GM21737 (cell line): ENCODE results near the gene NOSTRIN.
"Not testable (repeated sequence)": the region's sequence is repeated elsewhere in the genome, so short reads cannot be mapped to it uniquely, and the experiment has no call there.

Experiments used
- ATAC-seq: cut with Tn5 transposase; IDR thresholded peaks from one replicate; pipeline ENCODE4 v1.9.1; 2021; ENCODE audit warnings: mild to moderate bottlenecking, moderate library complexity; ENCODE audit not compliant: unreplicated experiment

The NOSTRIN gene

GRCh38 chr2:168816369-168816768, 13.9 kb downstream of the NOSTRIN start:
- no peak for ATAC-seq

DNA sequence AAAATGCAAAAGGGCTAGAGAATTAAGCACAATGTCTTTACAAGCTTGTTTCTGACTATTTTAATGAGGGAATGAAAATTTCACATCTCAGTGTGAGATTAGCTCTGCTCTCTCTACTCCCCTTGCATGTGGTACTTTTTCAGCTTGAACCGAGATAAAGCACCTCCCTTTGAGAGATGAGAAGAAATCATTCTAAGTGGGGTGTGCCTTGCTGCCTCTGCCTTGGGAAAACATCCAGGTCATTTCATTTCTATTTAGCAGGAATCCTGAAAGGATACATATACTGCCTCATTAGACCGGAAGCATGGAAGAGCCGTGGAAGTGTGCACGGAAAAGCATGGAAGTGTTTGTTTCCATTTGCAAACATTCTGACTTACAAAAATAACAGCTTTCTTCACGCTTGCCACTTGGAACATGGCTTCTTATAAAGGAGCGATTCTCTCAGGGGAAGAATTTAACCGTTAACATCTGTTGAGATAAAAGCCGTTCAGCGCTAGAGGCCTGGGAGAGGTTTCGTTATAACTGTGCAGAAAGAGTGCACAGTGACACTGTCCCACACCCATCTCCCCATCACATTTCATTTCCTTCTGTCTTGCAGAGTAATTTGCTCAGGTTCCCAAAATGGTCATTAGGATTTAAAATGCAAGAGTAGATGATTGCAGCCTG, 16.7 kb downstream of the NOSTRIN start:
- ATAC-seq, result no peak

GRCh38 chr2:168819829-168820489, 17.5 kb downstream of the NOSTRIN start:
- no peak for ATAC-seq

GRCh38 chr2:168821577-168821976, 19.1 kb downstream of the NOSTRIN start:
- ATAC-seq, result no peak

DNA sequence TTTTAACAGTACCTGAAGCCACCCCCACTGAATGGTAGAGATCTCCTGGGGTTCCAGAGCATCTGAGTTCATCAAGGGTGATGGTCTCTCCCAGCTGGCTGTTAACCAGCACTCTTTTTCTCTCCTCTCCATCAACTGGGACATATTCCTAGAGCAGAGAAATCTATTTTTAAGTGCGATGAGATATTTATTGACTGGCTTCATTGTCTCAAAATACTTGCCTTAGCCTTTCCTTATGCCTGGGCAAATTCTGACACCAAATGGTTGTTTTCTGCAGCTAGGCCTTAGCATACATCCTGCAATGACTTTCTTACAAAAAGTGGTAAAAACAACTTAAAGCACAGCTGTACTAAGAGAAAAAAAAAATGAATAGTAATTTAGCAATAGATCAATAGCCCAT, 19.6 kb downstream of the NOSTRIN start:
- no peak for ATAC-seq

GRCh38 chr2:168825126-168825525, 22.7 kb downstream of the NOSTRIN start:
- no peak for ATAC-seq

DNA sequence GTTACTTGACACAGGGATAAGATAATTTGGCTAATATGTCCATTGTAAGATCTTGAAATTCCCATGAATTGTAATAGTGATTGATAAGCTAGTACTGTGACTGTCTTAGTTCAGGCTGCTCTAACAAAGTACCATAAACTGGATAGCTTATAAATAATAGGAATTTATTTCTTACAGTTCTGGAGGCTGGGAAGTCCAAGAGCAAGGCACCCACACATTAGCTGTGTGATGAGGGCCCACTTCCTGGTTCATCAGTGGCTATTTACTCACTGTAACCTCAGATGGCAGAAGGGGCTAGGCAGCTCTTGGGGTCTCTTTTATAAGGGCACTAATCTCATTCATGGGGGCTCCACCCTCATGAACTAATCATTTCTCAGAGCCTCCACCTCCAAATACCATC, 28.5 kb downstream of the NOSTRIN start:
- ATAC-seq, result no peak

DNA sequence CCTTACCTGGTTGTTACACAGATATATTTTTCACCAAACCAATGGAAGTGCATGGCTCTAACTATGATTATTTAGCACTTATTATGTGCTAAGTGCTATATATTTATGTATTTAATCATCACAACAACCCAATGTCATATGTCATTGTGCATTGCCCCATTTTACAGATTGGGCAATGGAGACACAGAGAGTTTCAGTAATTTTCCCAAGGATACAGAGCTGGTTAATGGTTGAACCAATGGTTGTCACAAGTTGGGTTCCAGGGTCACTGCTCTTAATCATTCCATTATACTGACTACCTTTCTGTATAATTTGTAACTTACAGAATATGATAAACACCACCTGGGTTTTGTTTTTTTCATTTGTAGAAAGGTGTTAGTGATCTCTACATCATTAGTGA, 29.2 kb downstream of the NOSTRIN start:
- ATAC-seq, result no peak

GRCh38 chr2:168835969-168836368, 33.5 kb downstream of the NOSTRIN start:
- no peak for ATAC-seq

DNA sequence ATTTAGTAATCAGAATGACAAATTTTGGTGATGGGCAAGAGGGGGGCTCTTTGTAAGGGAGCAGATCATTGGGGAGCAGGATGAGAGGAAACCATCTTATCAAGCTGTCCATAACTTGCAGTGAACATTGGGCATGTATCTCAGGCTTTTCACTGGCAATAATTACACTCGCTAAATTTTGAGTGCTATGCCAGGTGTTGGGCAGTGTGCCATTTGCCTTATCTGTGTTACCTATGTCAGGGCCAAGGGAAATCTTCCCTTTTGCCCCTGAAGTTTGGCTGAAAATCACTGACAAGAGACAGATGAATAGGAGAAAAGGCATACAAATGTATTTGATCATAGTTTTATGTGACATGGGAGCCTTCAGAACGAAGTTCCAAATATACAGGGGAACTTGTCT, 39.0 kb downstream of the NOSTRIN start:
- no peak for ATAC-seq

DNA sequence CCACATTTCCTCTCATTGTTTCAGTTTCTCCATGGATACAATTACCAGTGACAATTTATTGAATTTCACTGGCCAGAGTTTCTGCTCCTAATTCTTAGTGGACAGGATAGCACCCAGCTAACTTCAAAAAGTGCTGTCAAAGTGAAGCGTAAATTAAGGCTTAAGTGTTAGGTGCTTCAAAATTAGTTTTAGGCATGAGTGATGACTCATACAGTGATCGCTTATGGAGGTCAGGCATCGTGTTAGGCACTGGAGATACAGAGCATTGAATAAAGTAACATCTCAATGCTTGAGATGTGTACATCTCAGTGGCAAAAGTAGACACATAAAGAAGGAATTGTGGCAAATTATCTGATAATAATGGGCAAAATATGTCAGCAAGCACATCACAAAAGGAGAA, 40.8 kb downstream of the NOSTRIN start:
- no peak for ATAC-seq

DNA sequence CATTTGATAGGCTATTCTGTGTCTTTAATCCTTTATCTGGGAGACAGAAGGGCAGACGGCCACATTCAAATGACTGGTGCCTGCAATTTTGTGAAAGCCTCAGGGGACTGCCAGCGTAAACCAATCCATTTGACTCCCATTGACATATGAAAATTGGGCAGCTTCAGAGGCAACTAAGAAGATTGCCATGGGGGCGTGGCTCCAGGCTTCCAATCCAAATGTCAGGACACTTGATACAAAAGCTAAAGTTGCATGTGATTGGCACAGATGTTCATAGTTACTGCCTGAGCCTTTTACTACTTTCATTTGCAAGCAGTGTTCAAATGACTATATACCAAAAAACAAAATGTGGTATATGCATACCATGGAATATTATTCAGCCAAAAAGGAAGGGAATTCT, 45.8 kb downstream of the NOSTRIN start:
- ATAC-seq, result no peak

DNA sequence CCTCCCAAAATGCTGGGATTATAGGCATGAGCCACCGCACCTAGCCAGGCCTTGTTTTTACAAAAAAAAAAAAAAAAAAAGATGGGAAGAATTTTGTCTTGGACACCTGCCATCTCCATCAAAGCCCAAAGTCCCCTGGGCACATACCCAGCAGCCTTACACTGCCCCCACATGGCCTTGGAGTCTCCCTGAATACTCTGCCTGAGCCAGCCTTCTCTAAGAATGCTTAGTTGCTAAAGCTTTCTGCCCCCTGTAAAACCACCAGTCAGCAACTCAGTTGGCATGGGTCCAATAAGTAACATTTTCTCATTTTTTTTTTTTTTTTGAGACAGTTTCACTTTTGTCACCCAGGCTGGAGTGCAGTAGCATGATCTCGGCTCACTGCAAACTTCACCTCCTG, 47.2 kb downstream of the NOSTRIN start:
- no peak for ATAC-seq

- ATAC-seq, result no peak
Observed at GRCh38 chr2:168850846-168851245, 48.4 kb downstream of the NOSTRIN start.

GRCh38 chr2:168851674-168852320, 49.4 kb downstream of the NOSTRIN start:
- ATAC-seq, result no peak

DNA sequence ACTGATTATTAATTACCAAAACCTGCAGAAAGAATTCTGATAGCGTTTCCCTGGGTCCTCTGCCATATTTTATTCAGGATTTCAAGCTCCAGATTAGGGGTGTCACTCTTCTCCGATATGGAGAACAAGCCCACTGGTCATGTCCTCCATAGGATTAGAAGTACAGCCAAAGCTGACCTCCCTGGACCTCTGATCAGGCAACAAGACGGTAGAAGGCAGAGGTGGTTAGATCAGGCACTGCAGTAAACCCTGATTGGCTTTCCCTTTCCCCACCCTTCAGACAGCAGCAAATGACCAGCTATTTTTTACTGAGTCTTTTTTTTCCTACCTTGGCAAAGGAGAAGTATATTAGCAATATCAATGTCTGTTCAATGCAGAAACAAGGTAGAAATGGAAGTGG, 50.0 kb downstream of the NOSTRIN start:
- ATAC-seq, result no peak

GRCh38 chr2:168853471-168853870, 51.0 kb downstream of the NOSTRIN start:
- ATAC-seq, result no peak

- ATAC-seq, result no peak
Observed at GRCh38 chr2:168854651-168855050, 52.2 kb downstream of the NOSTRIN start.

DNA sequence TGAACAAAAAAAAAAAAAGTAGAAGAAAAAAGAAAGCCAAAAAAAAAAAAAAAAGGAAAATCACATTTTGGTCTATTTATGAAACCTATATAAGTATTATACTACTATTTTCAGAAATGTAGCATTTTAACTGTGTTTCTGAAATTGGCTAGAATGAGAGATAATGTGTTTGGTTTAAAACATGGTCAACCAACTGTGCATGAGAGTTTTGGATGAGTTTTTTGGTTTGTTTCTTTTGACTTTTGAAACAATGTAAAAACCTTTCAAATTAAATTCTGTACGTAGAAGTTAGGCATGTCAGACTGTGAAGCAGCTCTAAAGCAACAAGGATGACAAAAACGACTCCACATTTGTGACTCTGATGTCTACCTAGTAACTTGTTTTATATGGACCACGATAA, 53.2 kb downstream of the NOSTRIN start:
- no peak for ATAC-seq

- no peak for ATAC-seq
Observed at GRCh38 chr2:168858146-168858545, 55.7 kb downstream of the NOSTRIN start.

DNA sequence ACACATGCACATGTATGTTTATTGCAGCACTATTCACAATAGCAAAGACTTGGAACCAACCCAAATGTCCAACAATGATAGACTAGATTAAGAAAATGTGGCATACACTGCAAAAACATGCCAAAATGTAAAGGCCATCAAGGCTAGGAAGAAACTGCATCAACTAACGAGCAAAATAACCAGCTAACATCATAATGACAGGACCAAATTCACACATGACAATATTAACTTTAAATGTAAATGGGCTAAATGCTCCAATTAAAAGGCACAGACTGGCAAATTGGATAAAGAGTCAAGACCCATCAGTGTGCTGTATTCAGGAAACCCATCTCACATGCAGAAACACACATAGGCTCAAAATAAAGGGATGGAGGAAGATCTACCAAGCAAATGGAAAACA, 64.7 kb downstream of the NOSTRIN start:
- ATAC-seq, result not testable (repeated sequence)

DNA sequence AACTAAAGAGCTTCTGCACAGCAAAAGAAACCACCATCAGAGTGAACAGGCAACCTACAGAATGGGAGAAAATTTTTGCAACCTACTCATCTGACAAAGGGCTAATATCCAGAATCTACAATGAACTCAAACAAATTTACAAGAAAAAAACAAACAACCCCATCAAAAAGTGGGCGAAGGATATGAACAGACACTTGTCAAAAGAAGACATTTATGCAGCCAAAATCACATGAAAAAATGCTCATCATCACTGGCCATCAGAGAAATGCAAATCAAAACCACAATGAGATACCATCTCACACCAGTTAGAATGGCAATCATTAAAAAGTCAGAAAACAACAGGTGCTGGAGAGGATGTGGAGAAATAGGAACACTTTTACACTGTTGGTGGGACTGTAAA, 67.9 kb downstream of the NOSTRIN start:
- not testable (repeated sequence) for ATAC-seq
